K562 (cell line): Measurements from ENCODE around the gene RNF32. TPM values are rescaled to one million over a fixed set of nuclear protein-coding genes. Genes with fewer than 3 reads are reported as not detected.

Experiments used
- ARNT ChIP-seq, 2 experiments: fragments of 450-650 bp; IDR thresholded peaks; 2 replicates each; pipeline ENCODE4 v1.6.1; 2016; ENCODE audit warnings: mild to moderate bottlenecking in 1 of 2
- CHD1 ChIP-seq: fragments of 200-600 bp; sonication (generic); IDR thresholded peaks from one replicate; pipeline ENCODE4 v1.6.1; 2012; ENCODE audit warnings: mild to moderate bottlenecking, moderate library complexity, low read length, inconsistent platforms
- MEF2A ChIP-seq: IDR thresholded peaks from 2 replicates; pipeline ENCODE4 v1.6.1; 2011; ENCODE audit warnings: low read depth, mild to moderate bottlenecking, low read length, moderate library complexity; ENCODE audit not compliant: control insufficient read depth
- NR2C1 ChIP-seq, 2 experiments: fragments of 450-650 bp; IDR thresholded peaks; 2 replicates each; pipeline ENCODE4 v1.6.1; 2017; ENCODE audit warnings: mild to moderate bottlenecking in 2 of 2, antibody characterized with exemption in 1 of 2, inconsistent platforms in 1 of 2, missing compliant biosample characterization in 1 of 2, missing genetic modification characterization in 1 of 2
- PHF20 ChIP-seq: fragments of 450-650 bp; IDR thresholded peaks from 2 replicates; pipeline ENCODE4 v1.6.1; 2018; ENCODE audit not compliant: partially characterized antibody
- POLR2AphosphoS5 ChIP-seq: IDR thresholded peaks from 2 replicates; pipeline ENCODE4 v1.6.1; 2011; ENCODE audit warnings: mild to moderate bottlenecking, low read depth, low read length, moderate library complexity; ENCODE audit not compliant: control insufficient read depth, insufficient read depth
- RCOR1 ChIP-seq, 2 experiments: IDR thresholded peaks; 2 replicates each; pipeline ENCODE4 v1.6.1; 2012; ENCODE audit warnings: low read depth in 2 of 2, low read length in 2 of 2, borderline replicate concordance in 1 of 2, improper control_type of control experiment in 1 of 2
- SMAD4 ChIP-seq: fragments of 250-450 bp; sonication (Bioruptor Pico); conservative IDR thresholded peaks from 2 replicates; pipeline ENCODE4 v1.8.0; 2021; ENCODE audit warnings: inconsistent platforms, mild to moderate bottlenecking, moderate library complexity
- TOE1 ChIP-seq, 2 experiments: fragments of 450-650 bp in 1 of 2; sonication (generic) in 1 of 2; formaldehyde crosslinking in 1 of 2; IDR thresholded peaks; 2 replicates each; pipeline versions ENCODE4 v1.7.1 to v1.8.0; 2016 to 2022; ENCODE audit warnings: borderline replicate concordance in 2 of 2, mild to moderate bottlenecking in 2 of 2, antibody characterized with exemption in 1 of 2, inconsistent platforms in 1 of 2, low read depth in 1 of 2, missing genetic modification reagents in 1 of 2, moderate library complexity in 1 of 2
- ZC3H8 ChIP-seq: fragments of 450-650 bp; IDR thresholded peaks from 2 replicates; pipeline ENCODE4 v1.6.1; 2017
- ZSCAN29 ChIP-seq: fragments of 450-650 bp; IDR thresholded peaks from 2 replicates; pipeline ENCODE4 v1.6.1; 2017
- polyA plus RNA-seq, 8 experiments: library from polyadenylated mRNA; depleted of rRNA in 4 of 8; stranded (reverse) in 5 of 8; unstranded in 3 of 8; fragments of >200 nt; fragmentation: Nextera tagmentation in 2 of 8; fragmentation: Illumina TruSeq in 1 of 8; extraction: Ambion mirVana in 2 of 8; extraction: Trizol in 1 of 8; gene quantifications; 2 replicates each; pipeline versions ENCODE4 v1.2.1 to v1.2.3, GENCODE V29; 2011 to 2014; ENCODE audit warnings: inconsistent platforms in 1 of 8, missing spikeins in 1 of 8
- total RNA-seq, 7 experiments: library from RNA; depleted of rRNA in 6 of 7; stranded (reverse); fragments of >200 nt in 6 of 7; fragmentation: Illumina TruSeq in 2 of 7; extraction: Trizol in 2 of 7; gene quantifications; 2 replicates each; pipeline versions ENCODE4 v1.2.1 to v1.2.3, GENCODE V29; 2011 to 2021; ENCODE audit warnings: low replicate concordance in 1 of 7
- TF ChIP-seq, protein P1 (sequence below), 2 experiments: IDR thresholded peaks; 2 replicates each; pipeline ENCODE4 v1.6.1; 2012; ENCODE audit warnings: improper control_type of control experiment in 2 of 2, low read depth in 2 of 2, low read length in 2 of 2, borderline replicate concordance in 1 of 2
- TF ChIP-seq, protein P2 (sequence below), 2 experiments: fragments of 450-650 bp in 1 of 2; IDR thresholded peaks; 2 replicates each; pipeline ENCODE4 v1.6.1; 2011 to 2017; ENCODE audit warnings: low read depth in 2 of 2, antibody characterized with exemption in 1 of 2, borderline replicate concordance in 1 of 2, low read length in 1 of 2, mild to moderate bottlenecking in 1 of 2, mixed read lengths in 1 of 2; ENCODE audit not compliant: control insufficient read depth in 1 of 2
- TF ChIP-seq, protein P3 (sequence below): sonication (generic); formaldehyde crosslinking; IDR thresholded peaks from 2 replicates; pipeline ENCODE4 v1.8.0; 2022; ENCODE audit warnings: missing genetic modification reagents, mild to moderate bottlenecking, borderline replicate concordance
- TF ChIP-seq, protein P4 (sequence below): sonication (generic); formaldehyde crosslinking; IDR thresholded peaks from 2 replicates; pipeline ENCODE4 v1.8.0; 2022; ENCODE audit warnings: mild to moderate bottlenecking, missing genetic modification reagents

RNF32 gene
- total and polyA plus RNA-seq, 9 of the 15 experiments (the other 6 are each of a cell fraction or from before 2014, with no cell fraction given) = 2.6 to 7.0 (median 4.6) TPM

DNA sequence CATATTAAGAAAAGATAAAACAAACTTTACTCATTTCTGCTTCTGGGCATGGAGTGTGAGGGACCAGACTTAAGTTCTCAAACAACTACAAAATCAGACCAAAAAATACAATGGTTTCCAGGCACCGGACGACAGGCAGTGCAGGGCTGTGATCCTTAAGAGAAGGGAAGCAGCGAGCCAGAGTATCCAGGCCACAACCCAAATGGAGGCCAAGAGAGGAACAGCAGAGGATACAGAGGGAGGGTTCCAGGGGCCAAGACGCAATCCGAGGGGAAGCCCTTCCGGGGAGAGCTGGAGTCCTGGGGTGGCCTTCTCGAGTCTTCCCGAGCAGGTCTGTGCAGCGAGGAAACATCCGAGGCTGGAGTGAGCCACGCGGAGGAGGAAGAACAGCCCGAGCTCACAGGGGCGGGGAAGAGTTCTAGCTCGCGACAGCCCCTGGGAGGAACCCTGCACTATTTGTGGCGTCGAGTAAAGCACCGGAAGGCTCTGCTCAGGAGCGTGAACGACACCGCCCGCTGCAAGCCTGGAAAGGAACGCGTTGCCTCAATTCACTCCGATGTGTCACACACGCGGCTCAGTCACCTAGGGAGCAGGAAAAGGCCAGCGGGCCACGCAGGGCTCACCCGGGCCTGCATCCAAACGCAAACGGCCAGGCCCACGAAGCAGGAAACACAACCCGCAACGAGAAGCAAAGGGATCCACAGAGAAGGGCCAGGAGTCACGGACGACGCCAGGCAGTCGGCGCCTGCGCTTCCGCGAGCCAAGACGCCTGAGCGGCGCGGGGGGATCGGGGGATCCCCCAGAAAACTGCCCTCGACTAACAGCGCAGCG is 933 bp upstream of the RNF32 start (continued):
- TF ChIP-seq NR2C1 (IDR thresholded peaks at IDR 0.05) = no peak; the same call in 1 of the 2 replicates
- TF ChIP-seq NR2C1 (tag; IDR thresholded peaks at IDR 0.05) = peak; percentile 64
- TF ChIP-seq, protein P1, sequence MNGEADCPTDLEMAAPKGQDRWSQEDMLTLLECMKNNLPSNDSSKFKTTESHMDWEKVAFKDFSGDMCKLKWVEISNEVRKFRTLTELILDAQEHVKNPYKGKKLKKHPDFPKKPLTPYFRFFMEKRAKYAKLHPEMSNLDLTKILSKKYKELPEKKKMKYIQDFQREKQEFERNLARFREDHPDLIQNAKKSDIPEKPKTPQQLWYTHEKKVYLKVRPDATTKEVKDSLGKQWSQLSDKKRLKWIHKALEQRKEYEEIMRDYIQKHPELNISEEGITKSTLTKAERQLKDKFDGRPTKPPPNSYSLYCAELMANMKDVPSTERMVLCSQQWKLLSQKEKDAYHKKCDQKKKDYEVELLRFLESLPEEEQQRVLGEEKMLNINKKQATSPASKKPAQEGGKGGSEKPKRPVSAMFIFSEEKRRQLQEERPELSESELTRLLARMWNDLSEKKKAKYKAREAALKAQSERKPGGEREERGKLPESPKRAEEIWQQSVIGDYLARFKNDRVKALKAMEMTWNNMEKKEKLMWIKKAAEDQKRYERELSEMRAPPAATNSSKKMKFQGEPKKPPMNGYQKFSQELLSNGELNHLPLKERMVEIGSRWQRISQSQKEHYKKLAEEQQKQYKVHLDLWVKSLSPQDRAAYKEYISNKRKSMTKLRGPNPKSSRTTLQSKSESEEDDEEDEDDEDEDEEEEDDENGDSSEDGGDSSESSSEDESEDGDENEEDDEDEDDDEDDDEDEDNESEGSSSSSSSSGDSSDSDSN (IDR thresholded peaks at IDR 0.05; ENCODE audit: borderline replicate concordance in 1 of 2, low read depth in 2 of 2, low read length in 2 of 2) = 0 out of 4 replicates have a peak, but pooled peaks of 1 of the 2 experiments have one; percentile 51
- no peak for TF ChIP-seq MEF2A
- TF ChIP-seq POLR2AphosphoS5 = peak; percentile 72
- TF ChIP-seq, protein P2, sequence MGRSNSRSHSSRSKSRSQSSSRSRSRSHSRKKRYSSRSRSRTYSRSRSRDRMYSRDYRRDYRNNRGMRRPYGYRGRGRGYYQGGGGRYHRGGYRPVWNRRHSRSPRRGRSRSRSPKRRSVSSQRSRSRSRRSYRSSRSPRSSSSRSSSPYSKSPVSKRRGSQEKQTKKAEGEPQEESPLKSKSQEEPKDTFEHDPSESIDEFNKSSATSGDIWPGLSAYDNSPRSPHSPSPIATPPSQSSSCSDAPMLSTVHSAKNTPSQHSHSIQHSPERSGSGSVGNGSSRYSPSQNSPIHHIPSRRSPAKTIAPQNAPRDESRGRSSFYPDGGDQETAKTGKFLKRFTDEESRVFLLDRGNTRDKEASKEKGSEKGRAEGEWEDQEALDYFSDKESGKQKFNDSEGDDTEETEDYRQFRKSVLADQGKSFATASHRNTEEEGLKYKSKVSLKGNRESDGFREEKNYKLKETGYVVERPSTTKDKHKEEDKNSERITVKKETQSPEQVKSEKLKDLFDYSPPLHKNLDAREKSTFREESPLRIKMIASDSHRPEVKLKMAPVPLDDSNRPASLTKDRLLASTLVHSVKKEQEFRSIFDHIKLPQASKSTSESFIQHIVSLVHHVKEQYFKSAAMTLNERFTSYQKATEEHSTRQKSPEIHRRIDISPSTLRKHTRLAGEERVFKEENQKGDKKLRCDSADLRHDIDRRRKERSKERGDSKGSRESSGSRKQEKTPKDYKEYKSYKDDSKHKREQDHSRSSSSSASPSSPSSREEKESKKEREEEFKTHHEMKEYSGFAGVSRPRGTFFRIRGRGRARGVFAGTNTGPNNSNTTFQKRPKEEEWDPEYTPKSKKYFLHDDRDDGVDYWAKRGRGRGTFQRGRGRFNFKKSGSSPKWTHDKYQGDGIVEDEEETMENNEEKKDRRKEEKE (IDR thresholded peaks at IDR 0.05; ENCODE audit: borderline replicate concordance in 1 of 2, control insufficient read depth in 1 of 2, low read depth in 2 of 2, low read length in 1 of 2) = no peak
- TF ChIP-seq ZSCAN29 = no peak
- TF ChIP-seq PHF20 = peak; percentile 37
- no peak for TF ChIP-seq RCOR1 (IDR thresholded peaks at IDR 0.05; ENCODE audit: borderline replicate concordance in 1 of 2, low read depth in 2 of 2, low read length in 2 of 2)
- TF ChIP-seq CHD1 = peak; percentile 55
- TF ChIP-seq SMAD4 (CRISPR knock-in tag) = no peak
- TF ChIP-seq, protein P3, sequence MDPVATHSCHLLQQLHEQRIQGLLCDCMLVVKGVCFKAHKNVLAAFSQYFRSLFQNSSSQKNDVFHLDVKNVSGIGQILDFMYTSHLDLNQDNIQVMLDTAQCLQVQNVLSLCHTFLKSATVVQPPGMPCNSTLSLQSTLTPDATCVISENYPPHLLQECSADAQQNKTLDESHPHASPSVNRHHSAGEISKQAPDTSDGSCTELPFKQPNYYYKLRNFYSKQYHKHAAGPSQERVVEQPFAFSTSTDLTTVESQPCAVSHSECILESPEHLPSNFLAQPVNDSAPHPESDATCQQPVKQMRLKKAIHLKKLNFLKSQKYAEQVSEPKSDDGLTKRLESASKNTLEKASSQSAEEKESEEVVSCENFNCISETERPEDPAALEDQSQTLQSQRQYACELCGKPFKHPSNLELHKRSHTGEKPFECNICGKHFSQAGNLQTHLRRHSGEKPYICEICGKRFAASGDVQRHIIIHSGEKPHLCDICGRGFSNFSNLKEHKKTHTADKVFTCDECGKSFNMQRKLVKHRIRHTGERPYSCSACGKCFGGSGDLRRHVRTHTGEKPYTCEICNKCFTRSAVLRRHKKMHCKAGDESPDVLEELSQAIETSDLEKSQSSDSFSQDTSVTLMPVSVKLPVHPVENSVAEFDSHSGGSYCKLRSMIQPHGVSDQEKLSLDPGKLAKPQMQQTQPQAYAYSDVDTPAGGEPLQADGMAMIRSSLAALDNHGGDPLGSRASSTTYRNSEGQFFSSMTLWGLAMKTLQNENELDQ (CRISPR knock-in tag) = no peak
- TF ChIP-seq ARNT (IDR thresholded peaks at IDR 0.05) = 0 out of 4 replicates have a peak, but pooled peaks of 1 of the 2 experiments have one; percentile 63
- TF ChIP-seq, protein P4, sequence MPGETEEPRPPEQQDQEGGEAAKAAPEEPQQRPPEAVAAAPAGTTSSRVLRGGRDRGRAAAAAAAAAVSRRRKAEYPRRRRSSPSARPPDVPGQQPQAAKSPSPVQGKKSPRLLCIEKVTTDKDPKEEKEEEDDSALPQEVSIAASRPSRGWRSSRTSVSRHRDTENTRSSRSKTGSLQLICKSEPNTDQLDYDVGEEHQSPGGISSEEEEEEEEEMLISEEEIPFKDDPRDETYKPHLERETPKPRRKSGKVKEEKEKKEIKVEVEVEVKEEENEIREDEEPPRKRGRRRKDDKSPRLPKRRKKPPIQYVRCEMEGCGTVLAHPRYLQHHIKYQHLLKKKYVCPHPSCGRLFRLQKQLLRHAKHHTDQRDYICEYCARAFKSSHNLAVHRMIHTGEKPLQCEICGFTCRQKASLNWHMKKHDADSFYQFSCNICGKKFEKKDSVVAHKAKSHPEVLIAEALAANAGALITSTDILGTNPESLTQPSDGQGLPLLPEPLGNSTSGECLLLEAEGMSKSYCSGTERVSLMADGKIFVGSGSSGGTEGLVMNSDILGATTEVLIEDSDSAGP = no peak; the same call in 1 of the 2 replicates
- TF ChIP-seq TOE1 (IDR thresholded peaks at IDR 0.05; ENCODE audit: borderline replicate concordance) = peak; percentile 41; the same call in 1 of the 2 replicates
- TF ChIP-seq TOE1 (CRISPR knock-in tag; IDR thresholded peaks at IDR 0.05; ENCODE audit: borderline replicate concordance, low read depth) = no peak
- TF ChIP-seq ZC3H8 = 0 out of 2 replicates have a peak, but pooled peaks have one; percentile 17
